GM19397 (cell line): ENCODE measurements around the gene ZNF827.

Experiments
- ATAC-seq: cut with Tn5 transposase; IDR thresholded peaks from one replicate; pipeline ENCODE4 v1.9.1; 2021; ENCODE audit warnings: mild to moderate bottlenecking, moderate library complexity; ENCODE audit not compliant: unreplicated experiment

The ZNF827 gene, protein sequence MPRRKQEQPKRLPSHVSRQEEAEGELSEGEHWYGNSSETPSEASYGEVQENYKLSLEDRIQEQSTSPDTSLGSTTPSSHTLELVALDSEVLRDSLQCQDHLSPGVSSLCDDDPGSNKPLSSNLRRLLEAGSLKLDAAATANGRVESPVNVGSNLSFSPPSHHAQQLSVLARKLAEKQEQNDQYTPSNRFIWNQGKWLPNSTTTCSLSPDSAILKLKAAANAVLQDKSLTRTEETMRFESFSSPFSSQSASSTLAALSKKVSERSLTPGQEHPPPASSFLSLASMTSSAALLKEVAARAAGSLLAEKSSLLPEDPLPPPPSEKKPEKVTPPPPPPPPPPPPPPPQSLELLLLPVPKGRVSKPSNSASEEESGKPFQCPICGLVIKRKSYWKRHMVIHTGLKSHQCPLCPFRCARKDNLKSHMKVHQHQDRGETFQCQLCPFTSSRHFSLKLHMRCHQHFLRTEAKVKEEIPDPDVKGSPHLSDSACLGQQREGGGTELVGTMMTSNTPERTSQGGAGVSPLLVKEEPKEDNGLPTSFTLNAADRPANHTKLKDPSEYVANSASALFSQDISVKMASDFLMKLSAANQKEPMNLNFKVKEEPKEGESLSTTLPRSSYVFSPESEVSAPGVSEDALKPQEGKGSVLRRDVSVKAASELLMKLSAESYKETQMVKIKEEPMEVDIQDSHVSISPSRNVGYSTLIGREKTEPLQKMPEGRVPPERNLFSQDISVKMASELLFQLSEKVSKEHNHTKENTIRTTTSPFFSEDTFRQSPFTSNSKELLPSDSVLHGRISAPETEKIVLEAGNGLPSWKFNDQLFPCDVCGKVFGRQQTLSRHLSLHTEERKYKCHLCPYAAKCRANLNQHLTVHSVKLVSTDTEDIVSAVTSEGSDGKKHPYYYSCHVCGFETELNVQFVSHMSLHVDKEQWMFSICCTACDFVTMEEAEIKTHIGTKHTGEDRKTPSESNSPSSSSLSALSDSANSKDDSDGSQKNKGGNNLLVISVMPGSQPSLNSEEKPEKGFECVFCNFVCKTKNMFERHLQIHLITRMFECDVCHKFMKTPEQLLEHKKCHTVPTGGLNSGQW

DNA sequence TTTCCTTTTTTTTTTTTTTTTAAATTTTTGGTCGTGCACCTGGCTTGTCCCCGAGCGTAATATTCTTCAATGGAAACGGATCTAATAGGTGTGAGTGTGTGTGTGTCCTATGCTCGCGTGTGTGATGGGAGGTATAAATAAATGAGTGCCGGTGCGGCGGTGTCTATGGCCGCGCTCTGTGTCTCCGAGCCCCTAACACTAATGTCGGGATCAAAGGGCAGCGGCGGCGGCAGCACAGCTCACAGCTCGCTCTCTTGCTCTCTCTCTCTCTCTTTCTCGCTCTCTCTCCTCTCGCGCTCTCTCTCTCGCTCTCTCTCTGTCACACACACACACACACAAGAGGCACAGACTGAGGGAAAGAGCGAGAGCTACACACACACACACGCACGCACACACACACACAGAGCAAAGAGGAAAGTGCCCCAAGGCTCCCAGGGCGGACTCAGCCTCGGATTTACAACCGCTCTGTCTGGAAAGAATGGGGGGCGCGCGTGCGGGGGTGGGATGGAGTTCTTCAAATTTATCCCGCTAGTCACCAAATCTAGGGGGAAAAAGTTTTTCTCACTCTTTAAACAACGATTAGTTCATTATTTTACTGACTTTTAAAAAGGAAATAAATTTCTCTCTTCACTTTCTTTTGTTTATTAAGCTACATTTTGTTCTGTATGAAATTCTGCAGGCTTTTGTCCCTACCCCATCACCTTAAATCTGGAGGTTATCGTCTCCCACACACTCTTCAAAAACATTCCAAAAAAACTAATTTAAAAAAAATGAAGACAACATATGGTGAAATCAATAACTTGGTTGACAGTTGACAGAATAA, at the start of gene ZNF827:
Gene ZNF827, minus strand, starts transcription at position 206 of the 823 bp plus-strand sequence. CDS start 416 bp downstream, outside the sequence.
- peak; percentile 30 for ATAC-seq

DNA sequence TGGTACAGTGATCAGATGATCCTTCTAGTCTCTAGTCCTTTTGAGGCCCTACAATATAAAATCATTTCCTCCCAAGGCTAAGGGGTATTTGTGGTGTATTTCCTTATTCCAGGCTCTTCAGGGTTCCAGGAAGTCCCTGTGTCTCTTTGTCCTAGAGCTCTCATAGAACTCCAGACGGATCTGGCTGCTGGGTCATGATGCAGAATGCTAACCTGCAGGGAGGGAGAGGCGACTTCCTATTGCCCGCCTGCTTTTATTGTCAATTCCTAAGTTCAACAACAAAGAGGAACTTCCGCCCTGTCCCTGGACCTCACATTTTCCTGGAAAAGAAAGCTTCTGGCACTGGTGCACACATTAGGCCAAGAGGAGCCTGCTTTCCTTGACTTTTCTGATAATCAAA, 45.9 kb upstream of the ZNF827 start:
- no peak for ATAC-seq

DNA sequence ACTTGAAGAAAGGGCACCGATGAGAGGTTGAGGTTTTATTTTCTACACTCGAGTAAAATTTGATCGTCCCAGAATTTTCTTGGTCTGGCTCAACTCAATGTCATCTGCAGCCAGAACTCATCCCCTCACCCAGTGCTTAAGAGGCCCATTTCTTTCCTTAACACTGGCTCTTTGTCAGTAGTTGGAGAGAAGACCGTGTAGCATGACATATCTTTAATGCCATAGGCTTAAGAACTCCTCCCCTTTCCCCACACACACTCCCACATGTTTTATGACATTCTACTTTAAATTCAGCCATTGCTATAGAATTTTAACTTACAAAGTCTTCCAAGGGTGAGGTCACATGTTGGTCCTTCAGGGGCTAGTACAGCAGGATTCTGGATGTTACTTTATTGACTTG, 44.2 kb upstream of the ZNF827 start:
- no peak for ATAC-seq

DNA sequence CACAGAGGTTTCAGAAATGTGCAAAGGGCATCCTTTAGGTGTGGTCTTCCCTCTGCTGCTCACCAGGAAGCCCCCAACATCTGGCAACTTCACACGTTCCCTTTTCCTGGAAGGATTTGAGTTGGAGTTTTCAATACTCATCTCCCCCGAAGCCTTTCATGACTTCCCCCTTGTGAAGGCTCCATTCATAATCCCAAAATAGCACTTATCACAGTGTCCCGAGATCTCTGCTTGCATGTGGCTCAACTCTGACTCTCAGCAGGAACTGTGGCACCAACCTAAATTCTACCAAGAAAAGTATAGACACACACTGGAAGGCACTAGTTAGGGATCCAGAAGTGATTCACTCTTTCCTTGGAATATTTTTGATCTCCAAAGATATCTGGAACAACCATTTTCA, 40.5 kb upstream of the ZNF827 start:
- no peak for ATAC-seq

DNA sequence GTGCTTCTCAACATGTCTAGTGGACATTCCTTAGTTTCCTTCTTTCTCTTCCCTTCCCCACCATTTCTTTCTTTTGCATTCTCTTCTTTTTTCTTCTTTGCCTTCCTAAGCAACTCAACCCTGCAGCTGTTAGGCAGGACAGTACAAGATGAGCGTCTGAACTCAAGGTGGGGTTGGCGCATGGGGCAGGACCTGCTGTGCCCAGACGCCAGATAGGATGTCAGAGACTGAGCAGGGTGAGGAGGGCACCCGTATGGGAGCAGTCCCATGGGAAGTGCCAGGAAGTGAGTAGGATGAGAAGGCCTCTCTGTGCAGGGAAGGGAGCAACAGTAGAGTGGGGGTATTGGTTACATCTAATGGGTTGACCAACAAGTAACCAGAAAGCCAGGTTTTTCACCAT, 38.1 kb upstream of the ZNF827 start:
- ATAC-seq: no peak

DNA sequence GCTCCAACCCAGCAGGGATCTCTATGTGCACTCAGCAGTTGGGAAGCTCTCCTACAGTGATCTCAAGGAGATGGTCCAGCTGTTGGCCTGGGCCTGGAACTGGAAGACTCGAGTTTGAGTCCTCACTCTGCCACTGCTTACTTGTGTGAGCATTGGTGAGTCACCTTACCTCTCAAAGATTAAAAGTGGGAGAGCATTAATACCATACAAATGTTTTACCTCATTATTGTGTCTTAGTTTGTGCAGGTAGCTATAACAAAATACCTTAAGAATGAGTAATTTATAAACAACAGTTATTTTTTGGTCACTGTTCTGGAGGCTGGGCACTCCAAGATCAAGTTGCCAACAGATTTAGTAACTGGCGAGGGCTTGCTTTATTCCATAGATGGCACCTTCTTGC, 21.4 kb upstream of the ZNF827 start:
- ATAC-seq: no peak

DNA sequence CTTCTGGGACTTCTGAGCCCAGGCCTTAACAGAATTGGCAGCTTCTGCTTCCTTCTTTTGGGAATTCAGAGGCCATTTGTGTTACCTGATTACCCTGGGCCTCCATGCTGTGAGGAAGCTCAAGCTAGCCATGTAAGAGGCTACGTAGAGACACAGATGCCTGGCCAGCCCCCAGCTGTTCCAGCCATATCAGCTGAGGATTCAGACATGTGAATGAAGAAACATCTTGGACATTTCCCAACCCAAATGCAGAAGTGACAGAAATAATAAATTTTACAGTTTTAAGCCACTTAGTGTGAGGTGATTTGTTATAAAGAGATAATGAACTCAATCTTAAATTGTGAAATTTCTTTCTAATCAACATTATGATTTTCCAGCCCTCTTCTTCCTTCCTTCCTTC, 18.7 kb upstream of the ZNF827 start:
- ATAC-seq: no peak

DNA sequence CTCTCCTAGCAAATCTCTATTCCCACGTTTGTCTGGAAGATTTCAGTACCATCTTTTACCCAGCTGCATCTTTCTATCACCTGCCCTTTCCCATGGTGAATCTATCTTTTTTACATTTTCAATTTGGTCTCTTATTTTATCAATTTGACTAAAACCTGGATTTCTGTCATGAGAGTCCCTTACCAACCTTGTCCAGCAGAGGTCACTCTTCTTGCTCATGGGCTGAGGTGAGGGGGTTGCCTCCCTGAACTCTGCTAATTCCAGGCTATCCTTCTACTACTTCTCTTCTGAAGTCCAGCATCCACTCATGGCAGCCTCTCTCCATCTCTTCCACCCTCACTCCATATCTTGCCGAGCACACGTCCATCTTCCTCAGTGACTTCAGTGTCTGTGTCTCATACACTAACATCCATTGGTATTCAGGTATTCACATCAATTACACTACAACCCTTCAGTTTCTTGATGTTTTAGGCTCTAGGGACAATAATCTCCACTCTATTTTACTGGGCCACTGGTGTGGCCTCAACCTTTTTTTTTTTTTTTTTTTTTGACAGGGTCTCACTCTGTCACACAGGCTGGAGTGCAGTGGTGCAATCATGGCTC, 17.8 kb upstream of the ZNF827 start:
- ATAC-seq: no peak

DNA sequence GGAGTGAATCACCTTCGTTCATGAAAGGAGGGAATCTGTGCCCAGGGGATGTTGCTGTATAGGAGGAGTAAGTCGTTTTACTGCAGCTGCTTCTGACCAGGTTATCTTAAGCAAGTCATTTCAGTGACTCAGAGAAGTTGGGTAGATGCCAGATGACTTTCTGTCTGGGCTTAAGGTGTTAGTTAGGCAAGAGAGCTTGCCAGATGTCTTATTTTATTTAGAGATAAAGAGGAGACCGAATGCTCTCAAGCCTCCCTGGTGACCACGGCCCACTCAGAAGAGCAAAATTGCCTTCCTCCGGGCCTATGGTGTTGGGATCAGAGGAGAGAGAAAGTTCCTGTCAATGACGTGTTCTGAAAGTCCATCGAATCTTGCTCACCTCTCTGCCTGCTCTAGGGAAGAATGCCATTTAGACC, 16.3 kb upstream of the ZNF827 start:
- ATAC-seq: no peak

DNA sequence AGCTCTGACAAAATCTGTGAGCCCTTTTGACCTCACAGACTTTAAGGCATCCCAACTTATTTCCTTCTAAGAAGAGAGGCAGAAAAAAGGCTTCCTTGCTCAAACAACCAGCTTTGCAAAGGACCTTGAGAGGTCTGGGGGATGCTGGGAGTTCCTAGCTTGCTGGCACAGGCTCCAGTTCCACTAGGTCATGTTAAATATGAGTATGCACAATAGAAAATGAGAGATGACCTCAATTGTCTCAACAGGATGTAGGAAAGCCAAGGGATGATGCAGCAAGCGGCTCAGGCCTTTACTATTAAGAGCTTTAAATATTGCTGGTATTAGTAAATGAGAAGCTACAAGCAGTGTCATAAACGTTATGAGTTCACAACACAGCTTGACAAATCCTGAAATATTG, 13.3 kb upstream of the ZNF827 start:
- ATAC-seq: no peak

DNA sequence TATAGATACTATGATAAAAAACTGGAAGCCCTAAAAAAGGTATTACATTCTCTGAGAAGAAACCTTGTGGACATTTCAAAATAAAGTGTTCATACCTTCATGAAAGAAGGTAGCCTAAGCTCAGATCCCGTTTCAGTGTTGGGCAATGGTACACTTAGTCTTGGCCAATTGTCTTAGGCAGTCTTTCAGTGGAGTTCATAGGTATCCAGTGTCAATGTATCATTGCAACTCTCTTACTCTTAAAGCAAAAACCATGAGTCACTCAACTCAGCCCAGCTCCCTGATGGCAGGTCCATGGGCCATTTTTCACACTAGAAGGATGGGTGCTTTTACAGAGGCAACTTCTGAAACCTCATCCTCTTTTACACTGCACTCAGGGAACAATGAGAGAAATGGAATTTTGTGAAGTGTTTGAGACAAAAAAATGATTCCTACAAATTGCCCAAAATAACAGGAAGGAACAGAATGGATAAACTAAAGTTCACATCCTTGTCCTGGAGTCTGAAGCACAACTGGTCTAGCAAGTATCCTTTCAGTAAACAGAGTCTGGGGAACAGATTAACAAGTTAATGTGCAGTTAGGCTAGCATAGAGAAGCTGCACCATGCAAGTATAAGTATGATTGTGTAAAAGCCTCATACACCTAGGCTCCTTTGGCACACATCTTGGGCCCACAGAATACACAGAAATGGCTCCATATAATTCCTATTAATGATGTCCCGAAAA, 7.0 kb upstream of the ZNF827 start:
- ATAC-seq: no peak

DNA sequence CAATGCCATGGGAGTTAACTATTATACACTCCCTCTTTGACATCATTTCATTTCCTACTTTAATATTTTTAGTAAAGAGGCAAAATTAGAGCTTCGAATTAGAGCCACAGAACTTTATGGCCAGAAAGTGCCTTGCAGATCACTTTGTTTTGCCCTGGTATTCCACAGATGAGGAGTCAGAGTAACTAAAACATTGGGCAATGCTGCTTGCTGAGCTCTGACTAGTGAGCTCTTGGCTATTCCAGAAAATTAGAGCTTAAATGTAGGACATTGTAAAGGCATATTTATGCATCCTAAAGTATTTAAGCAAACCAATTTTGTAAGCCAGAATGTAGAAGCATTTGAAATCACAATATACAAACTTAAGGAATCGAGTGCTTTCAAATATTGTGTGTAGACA, 6.3 kb upstream of the ZNF827 start:
- no peak for ATAC-seq

DNA sequence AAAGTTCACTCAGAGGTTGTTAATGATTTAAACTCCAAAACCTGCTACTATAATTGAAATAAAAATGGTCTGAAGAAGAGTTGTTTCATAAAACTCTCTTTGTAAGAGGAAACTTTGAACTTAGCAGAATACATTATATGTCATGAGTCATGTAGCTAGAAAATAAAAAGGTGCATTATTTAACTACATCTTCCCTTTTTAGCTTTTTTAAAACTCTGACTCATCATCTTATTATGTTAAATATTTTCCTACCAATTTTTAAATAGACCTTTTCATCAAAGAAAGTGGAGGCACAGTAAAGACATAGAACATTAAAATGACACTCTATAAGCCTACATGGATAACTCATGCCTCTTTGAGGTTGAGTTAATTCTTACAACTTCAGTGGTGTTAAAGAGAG, 1.2 kb upstream of the ZNF827 start:
- ATAC-seq: no peak

DNA sequence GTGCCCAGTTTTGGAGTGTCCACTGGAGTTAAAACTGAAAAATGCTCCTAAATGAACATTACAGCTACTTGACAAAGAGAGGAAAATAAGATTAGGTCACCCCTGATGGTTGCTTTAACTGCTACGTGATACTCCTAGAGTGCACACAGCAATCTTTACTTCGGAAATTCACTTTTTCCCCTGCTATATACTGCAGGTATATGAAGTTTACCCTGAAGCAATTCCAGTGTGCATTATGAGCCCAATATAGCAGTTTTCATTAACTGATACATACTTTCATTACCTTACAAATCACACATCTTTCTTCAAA, 773 bp upstream of the ZNF827 start:
- ATAC-seq: no peak

DNA sequence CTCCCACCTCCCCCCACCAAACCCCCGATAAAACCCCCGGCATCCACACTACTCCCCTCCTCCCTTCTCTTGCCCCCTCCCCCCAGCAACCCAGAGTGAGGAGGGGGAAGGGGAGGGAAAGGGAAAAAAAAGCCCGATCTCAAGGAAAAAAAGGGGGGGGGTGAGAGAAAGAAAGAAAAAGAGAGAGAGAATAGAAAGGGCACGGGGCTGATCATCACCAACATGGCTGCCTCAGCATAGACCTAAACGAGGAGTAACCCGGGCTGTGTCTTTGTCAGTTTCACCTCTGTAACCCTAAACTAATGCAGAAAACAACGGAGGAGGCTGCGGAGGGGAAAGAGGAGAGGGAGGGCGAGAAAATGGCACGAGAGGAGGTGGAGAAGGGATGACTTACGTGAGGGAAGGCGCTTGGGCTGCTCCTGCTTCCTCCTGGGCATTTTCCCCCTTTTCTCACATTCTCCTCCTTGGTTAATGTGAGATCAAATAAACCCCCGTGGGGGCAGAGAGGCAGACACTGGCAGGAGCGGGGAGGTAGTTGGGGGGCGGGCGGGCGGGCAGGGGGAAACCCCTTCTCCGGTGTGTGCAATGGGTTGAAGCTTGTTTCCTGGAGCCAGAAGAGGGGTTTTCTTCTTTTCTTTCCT, 532 bp downstream of the ZNF827 start:
- no peak for ATAC-seq

DNA sequence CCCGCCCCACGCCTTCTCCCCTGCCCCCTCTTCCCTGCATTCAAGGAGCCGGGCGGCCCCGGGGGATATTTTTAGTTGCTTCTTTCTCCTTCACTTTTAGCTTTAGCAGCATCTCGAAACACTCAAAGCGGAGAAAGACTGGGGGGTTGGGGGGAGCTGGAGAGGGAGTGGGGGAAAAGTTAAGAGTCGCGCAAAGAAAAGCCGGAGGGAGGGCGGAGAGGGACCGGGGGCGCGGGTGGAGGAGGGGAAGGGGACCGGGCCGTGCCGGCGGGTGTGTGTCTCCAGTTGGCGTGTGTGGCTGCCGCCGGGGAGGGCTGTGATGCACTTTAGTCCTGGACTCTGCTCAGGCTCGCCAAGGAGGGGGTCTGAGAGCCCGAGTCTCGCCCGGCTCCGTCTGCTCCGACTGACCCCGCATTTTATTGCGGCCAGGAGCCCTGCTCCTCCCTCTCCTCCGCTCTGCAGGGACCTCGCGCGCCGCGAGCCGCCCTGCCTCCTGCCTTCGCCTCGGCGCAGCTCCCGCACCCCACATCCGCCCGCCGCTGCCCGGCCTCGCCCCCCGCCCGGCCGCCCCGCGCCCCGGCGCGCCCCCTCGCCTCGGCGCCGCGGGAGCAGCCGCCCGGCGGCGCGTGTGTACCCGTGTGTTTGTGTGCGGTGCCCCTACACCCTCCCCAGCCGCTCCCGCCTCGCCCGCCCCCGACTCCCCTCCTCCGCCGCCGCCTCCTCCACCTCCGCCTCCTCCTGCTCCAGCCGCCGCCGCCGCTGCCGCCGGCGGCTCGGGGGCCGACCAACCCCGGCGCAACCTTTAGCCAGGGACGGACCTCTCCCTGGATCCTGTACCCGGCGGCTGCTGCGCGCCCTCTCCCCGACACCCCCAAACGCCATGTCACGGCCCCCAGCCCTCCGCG, 1.4 kb downstream of the ZNF827 start:
- ATAC-seq: peak; percentile 31

DNA sequence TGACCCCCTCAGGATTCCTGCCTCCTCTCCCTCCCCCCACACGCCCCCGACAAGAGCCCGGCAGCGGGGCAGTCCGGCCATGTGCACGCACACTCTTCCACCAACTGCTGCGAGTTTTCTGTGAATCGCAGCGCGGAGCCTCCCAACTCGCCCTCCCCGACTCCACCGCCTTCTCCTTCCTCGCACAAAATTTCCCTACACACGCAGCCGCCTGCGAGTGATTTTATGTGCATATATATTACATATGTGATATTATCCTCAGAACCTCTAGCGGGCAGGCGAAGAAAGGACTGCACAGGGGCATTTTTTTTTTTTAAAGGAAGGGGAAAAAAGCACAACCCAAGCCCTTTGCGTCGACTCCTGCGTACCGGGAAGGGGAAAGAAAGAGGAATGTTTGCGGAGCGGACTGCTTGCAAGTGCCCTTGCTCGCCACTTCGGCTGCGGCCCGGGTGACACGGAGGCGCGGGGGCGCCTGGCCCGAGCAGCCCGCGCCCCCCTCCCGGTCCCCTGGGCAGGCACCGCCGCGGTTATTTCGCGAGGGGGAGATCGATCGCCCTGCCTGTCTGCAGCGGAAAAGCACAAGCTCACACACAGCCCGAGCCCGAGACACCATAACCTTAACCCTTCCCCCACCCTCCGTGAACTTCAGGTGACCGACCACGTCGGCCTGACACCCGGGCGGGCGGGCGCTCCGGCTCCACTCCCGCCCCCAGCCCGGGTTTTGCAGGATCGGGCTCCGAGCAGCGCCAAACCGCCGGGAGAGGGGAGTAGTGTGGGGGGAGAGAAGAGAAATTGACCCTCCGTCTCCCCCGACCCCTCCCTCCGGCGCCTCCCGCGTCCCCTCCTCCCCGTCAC, 2.3 kb downstream of the ZNF827 start:
- peak; percentile 59 for ATAC-seq
